Right atrium auricular region (tissue), 2 donors: Measurements from ENCODE around the gene REXO1. TPM values are rescaled to one million over a fixed set of nuclear protein-coding genes. Genes with fewer than 3 reads are reported as not detected.
A peak's percentile ranks its signal among the peaks of the same experiment; 100 is the strongest.

Experiments
- DNase-seq: peaks from one replicate; pipeline ENCODE4 v3.0.0-alpha.2; 2019; ENCODE audit warnings: low spot score
- H3K27ac ChIP-seq, 2 donors: fragments of 200-600 bp; sonication (generic); 1 replicate in 1 of 2; 2 replicates in 1 of 2; pipeline ENCODE4 v1.5.1; 2016 to 2019
- H3K27me3 ChIP-seq, 2 donors: fragments of 200-600 bp; sonication (generic); one replicate each; pipeline versions ENCODE4 v1.5.1 to v1.6.0; 2017 to 2019
- H3K36me3 ChIP-seq: fragments of 200-600 bp; sonication (generic); one replicate; pipeline ENCODE4 v1.5.1; 2016
- H3K4me1 ChIP-seq, 2 donors: fragments of 200-600 bp; sonication (generic); one replicate each; pipeline versions ENCODE4 v1.5.1 to v1.6.0; 2017 to 2019
- H3K4me3 ChIP-seq, 2 donors: fragments of 200-600 bp; sonication (generic); 1 replicate in 1 of 2; 2 replicates in 1 of 2; pipeline ENCODE4 v1.5.1; 2017 to 2019; ENCODE audit warnings: mild to moderate bottlenecking in 1 of 2, moderate library complexity in 1 of 2
- H3K9me3 ChIP-seq, 2 donors: fragments of 200-600 bp; sonication (generic); one replicate each; pipeline ENCODE4 v1.5.1; 2019
- CTCF ChIP-seq, 2 donors: fragments of 200-600 bp; sonication (generic); IDR thresholded peaks; one replicate each; pipeline ENCODE4 v1.5.1; 2019; ENCODE audit warnings: antibody characterized with exemption in 2 of 2
- total RNA-seq, 2 donors: library from RNA; depleted of rRNA; stranded (reverse); fragments of >200 nt; gene quantifications; one replicate each; pipeline ENCODE4 v1.1.0, GENCODE V29; 2016

Gene REXO1
- total RNA-seq, 2 donors from 2014 or later, result 9.6 to 12.1 TPM

- no peaks in the 10 kb centered on the region for H3K9me3 ChIP-seq
- no peaks in the 10 kb centered on the region for H3K36me3 ChIP-seq
- H3K4me3 ChIP-seq, result no peak overlapping the region
- H3K4me1 ChIP-seq, result peaks cover 0 to 61% of the 10 kb centered on the region in 2 donors
- no peak overlapping the region for H3K27ac ChIP-seq
- no peaks in the 10 kb centered on the region for H3K27me3 ChIP-seq
- no peak for TF ChIP-seq CTCF (IDR thresholded peaks at IDR 0.05)
- DNase-seq, result no peak
These were observed 1.7 kb upstream of the REXO1 start for GRCh38 chr19:1849886-1850398.

GRCh38 chr19:1849132-1849474, 820 bp upstream of the REXO1 start:
- no peaks in the 10 kb centered on the region for H3K9me3 ChIP-seq
- peaks cover 0 to 61% of the 10 kb centered on the region in 2 donors for H3K4me1 ChIP-seq
- no peak for TF ChIP-seq CTCF (IDR thresholded peaks at IDR 0.05)
- no peak overlapping the region for H3K27ac ChIP-seq
- H3K27me3 ChIP-seq, result no peaks in the 10 kb centered on the region
- H3K4me3 ChIP-seq, result no peak overlapping the region
- no peak for DNase-seq
- no peaks in the 10 kb centered on the region for H3K36me3 ChIP-seq

GRCh38 chr19:1847684-1848398, 442 bp downstream of the REXO1 start:
- Histone ChIP-seq H3K4me1 (peaks cover 0 to 61% of the 10 kb centered on the region in 2 donors), H3K27me3 (no peaks in the 10 kb centered on the region), H3K9me3 (no peaks in the 10 kb centered on the region), H3K4me3 (peak overlapping the region; percentile 76 to 100), H3K36me3 (no peaks in the 10 kb centered on the region), H3K27ac (peak overlapping the region; percentile 97 to 98)
- DNase-seq, result no peak
- no peak for TF ChIP-seq CTCF (IDR thresholded peaks at IDR 0.05)

- peaks cover 0 to 61% of the 10 kb centered on the region in 2 donors for H3K4me1 ChIP-seq
- peak overlapping the region; percentile 76 to 100 for H3K4me3 ChIP-seq
- DNase-seq, result no peak
- H3K9me3 ChIP-seq, result no peaks in the 10 kb centered on the region
- H3K27ac ChIP-seq, result peak overlapping the region in 1 of 2 donors; percentile 98
- no peak for TF ChIP-seq CTCF (IDR thresholded peaks at IDR 0.05)
- no peaks in the 10 kb centered on the region for H3K36me3 ChIP-seq
- no peaks in the 10 kb centered on the region for H3K27me3 ChIP-seq
These were observed 967 bp downstream of the REXO1 start for GRCh38 chr19:1847348-1847683.

- no peaks in the 10 kb centered on the region for H3K36me3 ChIP-seq
- no peaks in the 10 kb centered on the region for H3K9me3 ChIP-seq
- no peak for DNase-seq
- H3K27ac ChIP-seq, result peak overlapping the region in 1 of 2 donors; percentile 98
- H3K27me3 ChIP-seq, result no peaks in the 10 kb centered on the region
- TF ChIP-seq CTCF (IDR thresholded peaks at IDR 0.05), result no peak
- peaks cover 0 to 58% of the 10 kb centered on the region in 2 donors for H3K4me1 ChIP-seq
- H3K4me3 ChIP-seq, result peak overlapping the region; percentile 76 to 100
These were observed 1.6 kb downstream of the REXO1 start for GRCh38 chr19:1846517-1847204.
